Neural progenitor cell (in vitro differentiated cells): Measurements from ENCODE around the gene CCDC183. TPM values are rescaled to one million over a fixed set of nuclear protein-coding genes. Genes with fewer than 3 reads are reported as not detected.

Experiments used
- DNase-seq: peaks from one replicate; pipeline ENCODE4 v3.0.0-alpha.2; 2016; ENCODE audit warnings: low spot score
- H2AFZ ChIP-seq: fragments of 200-600 bp; sonication (generic); replicated peaks from 2 replicates; pipeline ENCODE4 v1.6.1; 2016; ENCODE audit warnings: antibody characterized with exemption
- H3F3A ChIP-seq: fragments of 200-600 bp; sonication (generic); 2 replicates; pipeline ENCODE4 v1.6.1; 2016; ENCODE audit warnings: antibody characterized with exemption, low read depth
- H3K27ac ChIP-seq: fragments of 200-600 bp; sonication (generic); 2 replicates; pipeline ENCODE4 v1.5.1; 2016; ENCODE audit warnings: mild to moderate bottlenecking
- H3K27me3 ChIP-seq: fragments of 200-600 bp; sonication (generic); 2 replicates; pipeline ENCODE4 v1.6.1; 2016; ENCODE audit warnings: mild to moderate bottlenecking, moderate library complexity
- H3K36me3 ChIP-seq: fragments of 200-600 bp; sonication (generic); 2 replicates; pipeline ENCODE4 v1.5.1; 2016
- H3K4me1 ChIP-seq: fragments of 200-600 bp; sonication (generic); 2 replicates; pipeline ENCODE4 v1.6.1; 2016; ENCODE audit warnings: mixed run types
- H3K4me2 ChIP-seq: fragments of 200-600 bp; sonication (generic); 2 replicates; pipeline ENCODE4 v1.6.1; 2016
- H3K4me3 ChIP-seq: fragments of 200-600 bp; sonication (generic); 2 replicates; pipeline ENCODE4 v1.5.1; 2016
- H3K79me2 ChIP-seq: fragments of 200-600 bp; sonication (generic); 2 replicates; pipeline ENCODE4 v1.6.1; 2016; ENCODE audit warnings: low read depth
- H3K9ac ChIP-seq: fragments of 200-600 bp; sonication (generic); 2 replicates; pipeline ENCODE4 v1.6.1; 2016
- H3K9me3 ChIP-seq: fragments of 200-600 bp; sonication (generic); 2 replicates; pipeline ENCODE4 v1.5.1; 2016; ENCODE audit warnings: low read depth
- H4K20me1 ChIP-seq: fragments of 200-600 bp; sonication (generic); 2 replicates; pipeline ENCODE4 v1.6.1; 2016; ENCODE audit warnings: low read depth
- H3K27ac Mint-ChIP-seq: 3 replicates; pipeline ENCODE4 v1.8.0; 2021; ENCODE audit warnings: mixed read lengths
- H3K27me3 Mint-ChIP-seq: 2 replicates; pipeline ENCODE4 v1.8.0; 2022; ENCODE audit warnings: low read depth, mild to moderate bottlenecking, inconsistent platforms, moderate library complexity, mixed read lengths; ENCODE audit not compliant: insufficient read depth
- H3K36me3 Mint-ChIP-seq: 3 replicates; pipeline ENCODE4 v1.8.0; 2021; ENCODE audit warnings: mixed read lengths
- H3K4me1 Mint-ChIP-seq: 3 replicates; pipeline ENCODE4 v1.8.0; 2021; ENCODE audit warnings: mixed read lengths
- H3K4me3 Mint-ChIP-seq: 3 replicates; pipeline ENCODE4 v1.8.0; 2021; ENCODE audit warnings: mild to moderate bottlenecking, moderate library complexity, mixed read lengths
- H3K9me3 Mint-ChIP-seq: 3 replicates; pipeline ENCODE4 v1.8.0; 2020; ENCODE audit warnings: mixed read lengths
- EZH2 ChIP-seq: fragments of 200-600 bp; sonication (generic); IDR thresholded peaks from 2 replicates; pipeline ENCODE4 v1.6.1; 2017; ENCODE audit warnings: antibody characterized with exemption, mild to moderate bottlenecking, moderate library complexity
- EZH2phosphoT487 ChIP-seq: fragments of 200-600 bp; sonication (generic); IDR thresholded peaks from 2 replicates; pipeline ENCODE4 v1.6.1; 2017; ENCODE audit warnings: antibody characterized with exemption
- microRNA-seq: library from miRNA; unstranded; fragments of <30 nt; microRNA quantifications from one replicate; pipeline ENCODE4, GENCODE V29; 2016
- small RNA-seq: library from RNA; depleted of rRNA; stranded (forward); fragments of <200 nt; gene quantifications from one replicate; pipeline ENCODE3, GENCODE V24; 2015
- total RNA-seq: library from RNA; depleted of rRNA; stranded (reverse); fragments of >200 nt; gene quantifications from 2 replicates; pipeline ENCODE4 v1.2.3, GENCODE V29; 2015; ENCODE audit warnings: low replicate concordance
- TF ChIP-seq, protein P1 (sequence below): fragments of 200-600 bp; sonication (generic); IDR thresholded peaks from 2 replicates; pipeline ENCODE4 v1.5.1; 2017; ENCODE audit warnings: antibody characterized with exemption, mild to moderate bottlenecking

The CCDC183 gene
- total RNA-seq, 1 donor from 2014 or later: 0.84 TPM

DNA sequence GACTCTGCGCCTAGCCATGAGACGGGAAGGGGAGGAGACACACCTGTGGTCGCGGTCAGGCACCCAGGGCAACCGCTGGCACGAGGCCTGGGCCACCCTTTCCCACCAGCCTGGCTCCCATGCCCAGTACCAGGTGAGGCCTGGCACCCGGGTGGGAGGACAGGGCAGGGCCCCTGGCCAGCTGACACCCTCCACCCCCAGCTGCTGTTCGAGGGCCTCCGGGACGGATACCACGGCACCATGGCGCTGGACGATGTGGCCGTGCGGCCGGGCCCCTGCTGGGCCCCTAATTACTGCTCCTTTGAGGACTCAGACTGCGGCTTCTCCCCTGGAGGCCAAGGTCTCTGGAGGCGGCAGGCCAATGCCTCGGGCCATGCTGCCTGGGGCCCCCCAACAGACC lies 61.0 kb downstream of the CCDC183 start:
- Mint-ChIP-seq H3K27ac (no peak overlapping the region), H3K27me3 (no peaks in the 10 kb centered on the region), H3K36me3 (peaks cover 1% of the 10 kb centered on the region), H3K4me3 (no peak overlapping the region), H3K4me1 (no peaks in the 10 kb centered on the region), H3K9me3 (no peaks in the 10 kb centered on the region)
- TF ChIP-seq, protein P1, sequence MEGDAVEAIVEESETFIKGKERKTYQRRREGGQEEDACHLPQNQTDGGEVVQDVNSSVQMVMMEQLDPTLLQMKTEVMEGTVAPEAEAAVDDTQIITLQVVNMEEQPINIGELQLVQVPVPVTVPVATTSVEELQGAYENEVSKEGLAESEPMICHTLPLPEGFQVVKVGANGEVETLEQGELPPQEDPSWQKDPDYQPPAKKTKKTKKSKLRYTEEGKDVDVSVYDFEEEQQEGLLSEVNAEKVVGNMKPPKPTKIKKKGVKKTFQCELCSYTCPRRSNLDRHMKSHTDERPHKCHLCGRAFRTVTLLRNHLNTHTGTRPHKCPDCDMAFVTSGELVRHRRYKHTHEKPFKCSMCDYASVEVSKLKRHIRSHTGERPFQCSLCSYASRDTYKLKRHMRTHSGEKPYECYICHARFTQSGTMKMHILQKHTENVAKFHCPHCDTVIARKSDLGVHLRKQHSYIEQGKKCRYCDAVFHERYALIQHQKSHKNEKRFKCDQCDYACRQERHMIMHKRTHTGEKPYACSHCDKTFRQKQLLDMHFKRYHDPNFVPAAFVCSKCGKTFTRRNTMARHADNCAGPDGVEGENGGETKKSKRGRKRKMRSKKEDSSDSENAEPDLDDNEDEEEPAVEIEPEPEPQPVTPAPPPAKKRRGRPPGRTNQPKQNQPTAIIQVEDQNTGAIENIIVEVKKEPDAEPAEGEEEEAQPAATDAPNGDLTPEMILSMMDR: no peak
- no peak for TF ChIP-seq EZH2phosphoT487
- no peak for TF ChIP-seq EZH2
- H3K79me2 ChIP-seq: no peaks in the 10 kb centered on the region
- peaks cover 8% of the 10 kb centered on the region for H4K20me1 ChIP-seq
- H3K4me1 ChIP-seq: no peaks in the 10 kb centered on the region
- no peaks in the 10 kb centered on the region for H3K36me3 ChIP-seq
- DNase-seq: no peak
- no peaks in the 10 kb centered on the region for H3K27me3 ChIP-seq
- H3K4me2 ChIP-seq: no peak overlapping the region
- no peak overlapping the region for H2AFZ ChIP-seq
- H3K9ac ChIP-seq: no peak overlapping the region
- no peaks in the 10 kb centered on the region for H3F3A ChIP-seq
- no peak overlapping the region for H3K27ac ChIP-seq
- no peaks in the 10 kb centered on the region for H3K9me3 ChIP-seq
- no peak overlapping the region for H3K4me3 ChIP-seq

Small RNA genes within 50 kb of the gene (microRNA-seq; reads per million reads assigned to microRNA genes)
- not detected for gene MIR4292
- not detected for gene MIR6722

Small RNA genes within 50 kb of the gene (small RNA-seq; reads per million reads assigned to genes)
- gene AL355987.2: not detected
- not detected for gene ATP6V1G1P3
- gene MIR4292: not detected
- not detected for gene MIR6722

Other genes starting within 250 kb of the CCDC183 start
- gene EGFL7, start 133.4 kb upstream of the CCDC183 start, total RNA-seq: 16.5 and 47.4 TPM in 2 replicates
- 2.4 and 3.4 TPM in 2 replicates for gene AGPAT2, start 108.9 kb upstream of the CCDC183 start, total RNA-seq
- gene DIPK1B, start 83.8 kb upstream of the CCDC183 start, total RNA-seq: 11.8 and 52.8 TPM in 2 replicates
- not detected in 2 replicates for gene LCN10, start 53.4 kb upstream of the CCDC183 start, total RNA-seq
- not detected in 2 replicates for gene LCN6, start 47.8 kb upstream of the CCDC183 start, total RNA-seq
- gene LCN8, start 38.1 kb upstream of the CCDC183 start, total RNA-seq: not detected in 2 replicates
- gene LCN15, start 31.8 kb upstream of the CCDC183 start, total RNA-seq: not detected in 2 replicates
- gene TMEM141, start 5.0 kb upstream of the CCDC183 start, total RNA-seq: 19.9 and 46.8 TPM in 2 replicates
- 71.2 and 148 TPM in 2 replicates for gene RABL6, start 11.6 kb downstream of the CCDC183 start, total RNA-seq
- gene AJM1, start 46.1 kb downstream of the CCDC183 start, total RNA-seq: 0.77 TPM in 1 of 2 replicates, not detected in the other
- gene PHPT1, start 53.1 kb downstream of the CCDC183 start, total RNA-seq: 58.8 and 110 TPM in 2 replicates
- 2.6 and 8.3 TPM in 2 replicates for gene MAMDC4, start 56.0 kb downstream of the CCDC183 start, total RNA-seq
- 269 and 293 TPM in 2 replicates for gene EDF1, start 70.0 kb downstream of the CCDC183 start, total RNA-seq
- 16.1 and 33.9 TPM in 2 replicates for gene TRAF2, start 90.2 kb downstream of the CCDC183 start, total RNA-seq
- gene FBXW5, start 148.4 kb downstream of the CCDC183 start, total RNA-seq: 21.5 and 85.1 TPM in 2 replicates
- gene C8G, start 148.9 kb downstream of the CCDC183 start, total RNA-seq: not detected in 2 replicates
- gene LCN12, start 155.9 kb downstream of the CCDC183 start, total RNA-seq: 0.19 TPM in 1 of 2 replicates, not detected in the other
- not detected in 2 replicates for gene PTGDS, start 181.2 kb downstream of the CCDC183 start, total RNA-seq
- 0.09 TPM in 1 of 2 replicates, not detected in the other for gene LCNL1, start 186.7 kb downstream of the CCDC183 start, total RNA-seq
- gene PAXX, start 196.1 kb downstream of the CCDC183 start, total RNA-seq: 31.5 and 79.6 TPM in 2 replicates
- not detected in 2 replicates for gene CLIC3, start 200.2 kb downstream of the CCDC183 start, total RNA-seq
- 2.7 and 19.7 TPM in 2 replicates for gene ABCA2, start 231.9 kb downstream of the CCDC183 start, total RNA-seq
- not detected in 2 replicates for gene FUT7, start 235.8 kb downstream of the CCDC183 start, total RNA-seq
- 3.8 and 31.3 TPM in 2 replicates for gene NPDC1, start 249.8 kb downstream of the CCDC183 start, total RNA-seq